CD14-positive monocyte (primary cell): ENCODE measurements around the gene ZNF827. TPM values are rescaled to one million over a fixed set of nuclear protein-coding genes. Genes with fewer than 3 reads are reported as not detected.
A peak's percentile ranks its signal among the peaks of the same experiment; 100 is the strongest.

Experiments used
- DNase-seq, 3 donors: peaks; one replicate each; pipeline ENCODE4 v3.0.0-alpha.2; 2011 to 2022
- H2AFZ ChIP-seq: 2 replicates; pipeline ENCODE4 v1.6.0; 2012; ENCODE audit warnings: mild to moderate bottlenecking, low read depth, low read length, inconsistent platforms; ENCODE audit not compliant: insufficient read depth, poor library complexity, severe bottlenecking
- H3K27ac ChIP-seq, 2 donors: 1 replicate in 1 of 2; 2 replicates in 1 of 2; pipeline ENCODE4 v1.5.1; 2012 to 2013; ENCODE audit warnings: low read length in 2 of 2, control low read depth in 1 of 2, inconsistent platforms in 1 of 2, low read depth in 1 of 2, mild to moderate bottlenecking in 1 of 2
- H3K27me3 ChIP-seq, 2 donors: one replicate each; pipeline versions ENCODE4 v1.6.0 to v1.6.1; 2011 to 2013; ENCODE audit warnings: low read length in 2 of 2; ENCODE audit not compliant: control insufficient read depth in 2 of 2, insufficient read depth in 2 of 2
- H3K36me3 ChIP-seq, 2 donors: replicated peaks in 1 of 2; 1 replicate in 1 of 2; 2 replicates in 1 of 2; pipeline versions ENCODE4 v1.5.1 to v1.6.1; 2012 to 2013; ENCODE audit warnings: low read length in 2 of 2, control low read depth in 1 of 2, inconsistent platforms in 1 of 2, mild to moderate bottlenecking in 1 of 2; ENCODE audit not compliant: insufficient read depth in 2 of 2, control insufficient read depth in 1 of 2
- H3K4me1 ChIP-seq, 2 donors: 1 replicate in 1 of 2; 2 replicates in 1 of 2; pipeline versions ENCODE4 v1.5.1 to v1.6.1; 2012 to 2013; ENCODE audit warnings: low read length in 2 of 2, control low read depth in 1 of 2, inconsistent platforms in 1 of 2, mild to moderate bottlenecking in 1 of 2, moderate library complexity in 1 of 2; ENCODE audit not compliant: insufficient read depth in 2 of 2, control insufficient read depth in 1 of 2
- H3K4me2 ChIP-seq: replicated peaks from 2 replicates; pipeline ENCODE3; 2012; ENCODE audit warnings: low read length, moderate library complexity, mild to moderate bottlenecking; ENCODE audit not compliant: poor library complexity, severe bottlenecking; ENCODE audit errors: extremely low read depth
- H3K4me3 ChIP-seq, 3 experiments: fragments of 200-600 bp in 1 of 3; sonication (generic) in 1 of 3; replicated peaks in 1 of 3; 1 replicate in 2 of 3; 2 replicates in 1 of 3; pipeline ENCODE4 v1.5.1; 2011 to 2013; ENCODE audit warnings: low read length in 3 of 3, mild to moderate bottlenecking in 3 of 3, control low read depth in 2 of 3, low read depth in 2 of 3, inconsistent platforms in 1 of 3, moderate library complexity in 1 of 3
- H3K79me2 ChIP-seq: 2 replicates; pipeline ENCODE4 v1.6.0; 2012; ENCODE audit warnings: mild to moderate bottlenecking, control low read depth, inconsistent platforms, low read length, moderate library complexity; ENCODE audit not compliant: insufficient read depth
- H3K9ac ChIP-seq: 2 replicates; pipeline ENCODE4 v1.6.0; 2017; ENCODE audit warnings: low read length, mild to moderate bottlenecking; ENCODE audit not compliant: insufficient read depth, poor library complexity, severe bottlenecking
- H3K9me3 ChIP-seq, 2 donors: replicated peaks in 1 of 2; 1 replicate in 1 of 2; 2 replicates in 1 of 2; pipeline versions ENCODE4 v1.5.1 to v1.6.1; 2012 to 2013; ENCODE audit warnings: low read length in 2 of 2, control low read depth in 1 of 2; ENCODE audit not compliant: control insufficient read depth in 1 of 2, insufficient read depth in 1 of 2
- H4K20me1 ChIP-seq: 2 replicates; pipeline ENCODE4 v1.6.0; 2012; ENCODE audit warnings: mild to moderate bottlenecking, low read length, control low read depth, moderate library complexity; ENCODE audit not compliant: insufficient read depth
- H3K27ac Mint-ChIP-seq, 7 donors: one replicate each; pipeline ENCODE4 v1.8.0; 2020; ENCODE audit warnings: mild to moderate bottlenecking in 7 of 7, mixed read lengths in 7 of 7, moderate library complexity in 6 of 7, inconsistent platforms in 2 of 7
- H3K27me3 Mint-ChIP-seq, 3 donors: one replicate each; pipeline ENCODE4 v1.8.0; 2021 to 2022; ENCODE audit warnings: low read depth in 3 of 3, mild to moderate bottlenecking in 3 of 3, mixed read lengths in 3 of 3, moderate library complexity in 3 of 3, inconsistent platforms in 1 of 3
- H3K36me3 Mint-ChIP-seq, 2 donors: one replicate each; pipeline ENCODE4 v1.8.0; 2020; ENCODE audit warnings: mixed read lengths in 2 of 2, inconsistent platforms in 1 of 2, mild to moderate bottlenecking in 1 of 2
- H3K4me1 Mint-ChIP-seq: one replicate; pipeline ENCODE4 v1.8.0; 2020; ENCODE audit warnings: mild to moderate bottlenecking, mixed read lengths
- H3K4me3 Mint-ChIP-seq, 2 donors: one replicate each; pipeline ENCODE4 v1.8.0; 2020; ENCODE audit warnings: mild to moderate bottlenecking in 2 of 2, mixed read lengths in 2 of 2, moderate library complexity in 1 of 2
- H3K9me3 Mint-ChIP-seq, 7 donors: one replicate each; pipeline ENCODE4 v1.8.0; 2020 to 2022; ENCODE audit warnings: mixed read lengths in 7 of 7, mild to moderate bottlenecking in 6 of 7, moderate library complexity in 6 of 7, inconsistent platforms in 2 of 7
- CTCF ChIP-seq: fragments of 200-600 bp; IDR thresholded peaks from one replicate; pipeline ENCODE4 v1.8.0; 2022; ENCODE audit warnings: antibody characterized with exemption, mild to moderate bottlenecking
- WGBS: methylation state at CpG from one replicate; pipeline ENCODE4 v1.1.5; 2013; ENCODE audit warnings: missing lambda C conversion rate; ENCODE audit not compliant: insufficient coverage; 5-methylcytosine and 5-hydroxymethylcytosine counted together
- intact Hi-C, 2 donors: fragments of 100-400 bp; cut with micrococcal nuclease; formaldehyde crosslinking; loops; one replicate each; pipeline versions ENCODE4 v1.15.0 to v1.15.1; 2023
- polyA plus RNA-seq, 3 donors: library from polyadenylated mRNA; depleted of rRNA in 1 of 3; unstranded in 2 of 3; stranded (reverse) in 1 of 3; fragments of 300-500 nt in 2 of 3; fragments of >200 nt in 1 of 3; fragmentation: Illumina TruSeq in 2 of 3; gene quantifications; 1 replicate in 2 of 3; 2 replicates in 1 of 3; pipeline ENCODE4 v1.2.3, GENCODE V29; 2012 to 2021

Gene ZNF827
- polyA plus RNA-seq, 3 donors, result 0.04 TPM; not detected in 2

- H3K9me3 Mint-ChIP-seq, result peaks cover 0 to 2% (median 0%) of the 10 kb centered on the region in 7 donors
- Histone ChIP-seq H2AFZ (no peak overlapping the region), H3K36me3 (no peaks in the 10 kb centered on the region), H4K20me1 (no peaks in the 10 kb centered on the region), H3K9me3 (no peaks in the 10 kb centered on the region), H3K27me3 (no peaks in the 10 kb centered on the region), H3K4me1 (no peaks in the 10 kb centered on the region), H3K79me2 (no peaks in the 10 kb centered on the region), H3K4me3 (no peak overlapping the region), H3K9ac (no peak overlapping the region), H3K4me2 (no peak overlapping the region), H3K27ac (no peak overlapping the region)
- TF ChIP-seq CTCF, result no peak
- H3K4me3 Mint-ChIP-seq, result no peak overlapping the region
- intact Hi-C loops, result no loop called here
- DNase-seq, result no peak
- peaks cover 0 to 5% (median 1%) of the 10 kb centered on the region in 3 donors for H3K27me3 Mint-ChIP-seq
- H3K36me3 Mint-ChIP-seq, result no peaks in the 10 kb centered on the region
- no peaks in the 10 kb centered on the region for H3K4me1 Mint-ChIP-seq
- H3K27ac Mint-ChIP-seq, result peak overlapping the region in 1 of 7 donors; percentile 18
- WGBS, result 75% methylated on average over 1 of the region's 4 CpGs
Measured at GRCh38 chr4:145984563-145984962, 45.9 kb upstream of the ZNF827 start.

- no peaks in the 10 kb centered on the region for H3K36me3 ChIP-seq
- no peaks in the 10 kb centered on the region for H3K79me2 ChIP-seq
- intact Hi-C loops, result no loop called here
- DNase-seq, result no peak
- WGBS, result no CpG with 5 or more reads among the region's 4 CpGs
- no peak overlapping the region for H3K4me2 ChIP-seq
- no peak overlapping the region for H3K9ac ChIP-seq
- no peak overlapping the region for H3K27ac ChIP-seq
- no peaks in the 10 kb centered on the region for H3K9me3 ChIP-seq
- H4K20me1 ChIP-seq, result no peaks in the 10 kb centered on the region
- no peak overlapping the region for H2AFZ ChIP-seq
- TF ChIP-seq CTCF, result no peak
- no peak overlapping the region for H3K27ac Mint-ChIP-seq
- H3K4me3 Mint-ChIP-seq, result no peak overlapping the region
- no peaks in the 10 kb centered on the region for H3K27me3 ChIP-seq
- H3K36me3 Mint-ChIP-seq, result no peaks in the 10 kb centered on the region
- H3K9me3 Mint-ChIP-seq, result peaks cover 0 to 4% (median 0%) of the 10 kb centered on the region in 7 donors
- H3K27me3 Mint-ChIP-seq, result peaks cover 0 to 3% (median 0%) of the 10 kb centered on the region in 3 donors
- no peaks in the 10 kb centered on the region for H3K4me1 ChIP-seq
- no peaks in the 10 kb centered on the region for H3K4me1 Mint-ChIP-seq
- no peak overlapping the region for H3K4me3 ChIP-seq
Measured at GRCh38 chr4:145982791-145983190, 44.2 kb upstream of the ZNF827 start.
